NCI-H1092 (cell line): ENCODE measurements around the gene BICRA.
"Not testable (repeated sequence)": the region's sequence is repeated elsewhere in the genome, so short reads cannot be mapped to it uniquely, and the experiment has no call there.

Experiments used
- DNase-seq: peaks from one replicate; lab custom pipeline; 2025; lab: John Stamatoyannopoulos, UW

BICRA gene

DNA sequence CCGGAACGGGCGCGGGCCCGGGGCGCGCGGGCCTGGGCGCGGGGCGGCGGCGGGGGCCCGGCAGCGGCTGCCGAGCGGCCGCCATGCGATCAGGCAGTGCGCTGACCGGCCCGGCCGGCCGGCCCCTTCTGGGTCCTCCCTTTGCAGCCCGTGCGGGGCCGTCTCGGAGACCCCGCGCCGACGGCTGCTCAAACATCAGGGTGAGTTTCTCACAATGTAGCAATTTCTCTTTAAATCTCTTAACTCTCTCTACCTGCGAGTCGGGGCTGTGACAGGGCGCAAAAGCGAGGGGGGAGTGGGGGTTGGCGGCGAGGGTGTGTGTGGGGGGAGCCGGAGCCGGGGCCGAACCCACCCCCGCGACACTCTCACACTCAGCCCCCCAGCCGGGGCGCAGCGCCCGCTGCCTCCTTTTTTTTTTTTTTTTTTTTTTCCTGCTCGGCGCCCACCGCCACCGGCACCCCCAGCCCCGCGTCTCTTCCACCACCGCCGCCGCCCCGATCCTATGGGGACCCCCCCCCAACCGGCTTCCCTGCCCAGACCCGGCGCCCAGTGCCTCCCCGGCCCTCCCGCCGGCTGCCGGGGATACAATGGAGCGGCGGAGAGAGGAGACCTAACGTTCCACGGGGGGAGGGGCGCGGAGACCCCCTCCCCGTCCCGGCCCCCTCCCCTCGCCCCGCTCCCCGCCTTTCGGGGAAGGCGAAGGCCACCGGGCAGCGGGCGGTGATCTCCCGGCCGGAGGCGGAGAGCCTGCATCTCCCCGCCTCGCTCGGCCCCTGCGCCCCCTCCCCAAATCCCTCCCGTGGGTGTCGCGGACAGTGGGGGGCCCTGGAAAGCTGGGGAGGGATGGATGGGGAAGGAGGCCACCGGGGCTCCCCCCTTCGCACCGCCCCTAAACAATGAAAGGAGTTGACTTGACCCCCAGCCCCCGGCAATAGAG lies at the start of gene BICRA:
Gene BICRA (plus strand): TSS at position 166 of the 937 bp plus-strand sequence. CDS start 64,441 bp downstream, outside the sequence.
- peak; percentile 58 for DNase-seq

DNA sequence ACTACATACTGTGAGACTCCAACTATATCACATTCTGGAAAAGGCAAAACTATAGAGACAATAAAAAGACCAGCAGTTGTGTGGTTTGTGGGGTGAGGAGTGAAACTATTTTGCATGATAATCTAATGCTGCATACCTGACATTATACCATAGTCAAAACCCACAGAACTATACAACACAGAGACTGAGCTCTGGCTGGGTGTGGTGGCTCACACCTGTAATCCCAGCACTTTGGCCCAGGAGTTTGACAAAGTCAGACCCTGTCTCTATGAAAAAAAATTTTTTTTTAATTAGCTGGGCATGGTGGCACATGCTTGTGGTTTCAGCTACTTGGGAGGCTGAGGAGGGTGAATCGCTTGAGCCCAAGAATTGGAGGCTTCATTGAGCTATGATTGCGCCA lies 47.9 kb upstream of the BICRA start:
- no peak for DNase-seq

DNA sequence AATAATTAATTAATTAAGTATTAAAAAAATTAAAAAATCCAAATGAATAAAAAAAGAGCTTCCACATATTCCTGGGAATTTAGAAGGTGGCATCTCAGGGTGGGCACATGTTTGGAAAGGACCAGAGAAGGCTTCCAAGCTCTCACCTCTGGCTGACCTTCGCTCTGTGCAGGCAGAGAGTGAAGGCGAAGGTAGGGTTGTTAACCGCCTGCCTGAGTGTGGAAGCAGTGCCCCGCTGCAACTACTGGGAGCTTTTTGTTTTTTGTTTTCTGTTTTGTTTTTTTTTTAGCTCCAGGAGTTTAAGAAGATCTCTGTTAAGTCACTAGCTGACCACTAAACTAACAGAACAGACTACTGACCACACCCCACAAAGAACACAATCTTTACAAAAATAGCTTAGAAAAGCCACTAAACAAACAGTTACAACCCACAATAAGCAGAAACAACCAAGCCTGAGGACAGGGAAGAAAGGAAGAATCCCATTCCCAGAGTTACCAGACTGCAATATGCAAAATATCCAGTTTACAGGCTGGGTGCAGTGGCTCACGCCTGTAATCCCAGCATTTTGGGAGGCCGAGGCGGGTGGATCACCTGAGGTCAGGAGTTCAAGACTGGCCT lies 47.4 kb upstream of the BICRA start:
- no peak for DNase-seq

DNA sequence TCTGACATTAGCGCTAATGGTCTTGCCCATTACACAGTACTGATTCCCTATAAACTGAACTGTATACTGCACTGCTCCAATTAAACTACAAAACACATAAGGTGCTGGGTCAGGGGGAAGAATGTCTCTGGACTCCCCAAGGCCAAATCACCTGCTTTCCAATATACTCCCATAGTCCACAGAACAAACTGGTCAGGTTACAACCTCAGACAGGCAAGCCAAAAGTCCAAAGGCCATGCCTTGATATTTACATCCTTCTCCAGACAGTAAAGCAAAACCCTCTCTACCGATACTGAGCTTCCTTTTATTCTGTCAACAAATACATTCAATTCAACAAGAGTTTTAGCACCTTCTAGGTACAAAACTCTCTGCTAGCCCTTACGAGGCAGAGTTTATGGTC lies 44.9 kb upstream of the BICRA start:
- no peak for DNase-seq

DNA sequence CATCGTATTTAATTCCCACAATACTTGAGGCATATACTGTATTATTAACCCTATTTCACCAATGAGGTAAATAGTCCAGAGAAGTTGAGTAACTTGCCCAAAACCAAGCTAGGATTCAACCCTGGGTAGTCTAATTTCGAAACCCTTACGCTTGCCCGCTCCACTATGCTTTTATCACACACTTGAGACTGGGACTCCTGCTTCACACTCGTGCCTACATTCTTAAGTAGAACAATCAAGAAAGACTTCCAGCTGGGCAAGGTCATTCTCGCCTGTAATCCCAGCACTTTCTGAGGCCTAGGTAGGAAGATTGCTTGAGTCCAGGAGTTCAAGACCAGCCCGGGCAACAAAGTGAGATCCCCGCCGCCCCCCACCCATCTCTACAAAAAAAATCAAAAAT lies 39.6 kb upstream of the BICRA start:
- no peak for DNase-seq

DNA sequence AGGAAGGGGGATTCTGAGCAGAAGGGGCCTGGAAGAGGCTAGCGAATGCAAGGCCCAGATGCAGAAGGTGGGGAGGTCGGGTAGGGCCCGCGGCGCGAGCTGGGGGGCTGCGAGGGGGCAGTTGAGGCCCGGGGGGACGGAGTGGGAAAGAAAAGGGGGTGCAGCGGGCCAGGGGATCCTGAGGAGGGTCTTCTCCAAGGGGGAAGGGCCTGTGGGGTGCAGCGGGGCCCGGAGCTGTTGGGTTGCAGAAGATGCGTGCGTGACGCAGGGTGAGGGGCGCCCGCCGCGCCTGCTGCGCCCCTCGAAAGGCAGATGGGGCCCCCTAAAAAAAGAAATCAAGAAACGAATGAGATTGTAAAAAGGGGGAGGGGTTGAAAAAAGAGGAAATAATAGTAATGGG lies 36.3 kb upstream of the BICRA start:
- DNase-seq: no peak

DNA sequence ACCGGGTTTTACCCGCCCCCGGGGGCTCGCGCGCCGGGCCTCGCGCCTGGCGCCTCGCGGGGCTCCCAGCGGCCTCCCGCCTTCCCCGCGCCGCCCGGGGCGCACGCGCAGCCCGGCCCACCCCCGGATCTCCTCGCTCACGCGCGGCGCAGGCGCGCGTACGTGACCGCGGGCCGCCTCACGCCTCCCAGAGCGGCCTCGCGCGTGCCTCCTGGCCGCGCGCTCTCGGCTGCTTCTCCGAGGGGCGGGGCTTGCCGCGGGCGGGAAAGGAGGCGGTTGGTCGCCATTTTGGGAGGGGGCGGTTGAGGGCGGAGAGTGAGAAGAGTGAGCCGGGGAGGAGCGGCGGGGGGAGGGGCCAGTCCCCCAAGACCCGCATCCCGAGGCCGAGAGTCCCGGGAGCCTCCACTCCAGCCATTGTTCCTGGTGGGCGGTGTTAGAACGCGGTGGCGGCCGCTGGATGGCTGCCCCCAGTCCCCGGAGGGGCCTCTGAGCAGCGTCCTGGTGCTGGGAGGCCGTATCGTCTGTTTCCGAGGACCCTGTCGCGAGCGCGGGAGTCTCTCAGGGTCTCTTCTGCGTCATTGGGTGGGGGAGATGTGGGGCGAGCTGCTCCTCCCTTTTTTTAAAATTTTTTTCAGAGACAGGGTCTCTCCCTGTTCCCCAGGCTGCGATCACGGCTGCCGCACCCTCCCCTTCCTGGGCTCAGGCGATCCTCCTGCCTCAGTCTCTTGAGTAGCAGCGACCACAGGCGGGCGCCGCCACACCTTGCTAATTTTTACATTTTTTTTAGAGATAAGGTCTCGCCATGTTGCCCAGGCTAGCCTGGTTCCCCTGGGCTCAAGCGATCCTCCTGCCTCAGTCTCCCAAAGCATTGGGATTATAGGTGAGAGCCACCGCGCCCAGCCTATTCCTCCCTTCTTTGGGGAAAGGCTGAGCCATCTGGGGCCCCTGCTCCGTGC lies 35.6 kb upstream of the BICRA start, which contains the start of gene ZNF541:
Gene ZNF541 (minus strand): TSS at position 78 of the 956 bp plus-strand sequence. CDS start 17,292 bp downstream, outside the sequence.
- DNase-seq: no peak

DNA sequence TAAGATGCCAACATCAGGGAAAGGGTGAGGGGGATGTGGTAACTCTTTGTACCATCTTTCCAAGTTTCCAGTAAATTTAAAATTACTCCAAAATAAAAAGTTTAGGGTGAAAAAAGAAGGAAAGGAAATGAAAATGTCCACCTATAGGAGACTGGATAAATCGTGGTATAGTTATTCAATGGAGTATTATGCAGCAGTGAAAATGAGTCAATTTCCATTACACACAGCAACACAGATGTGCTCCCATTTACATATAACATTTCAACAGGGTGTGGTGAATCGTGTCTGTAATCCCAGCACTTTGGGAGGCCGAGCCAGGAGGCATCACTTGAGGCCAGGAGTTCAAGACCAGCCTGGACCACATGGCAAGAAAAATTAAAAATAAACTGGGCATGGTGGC lies 28.5 kb upstream of the BICRA start:
- no peak for DNase-seq

DNA sequence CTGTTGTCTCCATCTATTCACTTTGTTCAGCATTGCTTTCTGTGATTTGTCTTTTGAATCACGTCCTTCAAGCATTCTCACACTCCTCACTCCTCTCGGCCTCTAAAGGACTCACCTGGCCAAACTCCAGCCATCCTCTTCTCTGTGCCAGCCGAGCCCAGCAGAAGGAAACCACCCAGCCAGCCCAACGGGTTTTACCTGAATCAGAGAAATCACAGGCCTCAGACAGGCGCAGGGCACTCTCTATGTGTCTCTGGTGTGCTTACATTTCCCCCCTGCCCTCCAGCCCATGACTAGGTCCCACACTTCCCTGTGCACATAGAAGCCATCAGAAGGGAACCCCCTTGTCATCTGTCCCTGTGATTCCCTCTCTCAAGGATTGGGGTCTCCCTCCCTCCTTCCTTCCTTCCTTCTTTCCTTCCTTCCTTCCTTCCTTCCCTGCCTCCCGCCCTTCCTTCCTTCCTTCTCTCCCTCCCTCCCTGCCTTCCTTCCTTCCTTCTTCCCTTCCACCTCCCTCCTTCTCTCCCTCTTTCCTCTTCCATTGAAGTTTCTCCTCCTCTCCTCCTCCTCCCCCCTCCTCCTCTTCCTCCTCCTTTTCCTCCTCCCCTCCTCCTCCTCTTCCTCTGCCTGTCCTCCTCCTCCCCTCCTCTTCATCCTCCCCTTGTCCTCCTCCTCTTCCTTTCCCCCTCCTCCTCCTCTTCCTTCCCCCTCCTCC lies 27.2 kb upstream of the BICRA start:
- no peak for DNase-seq

DNA sequence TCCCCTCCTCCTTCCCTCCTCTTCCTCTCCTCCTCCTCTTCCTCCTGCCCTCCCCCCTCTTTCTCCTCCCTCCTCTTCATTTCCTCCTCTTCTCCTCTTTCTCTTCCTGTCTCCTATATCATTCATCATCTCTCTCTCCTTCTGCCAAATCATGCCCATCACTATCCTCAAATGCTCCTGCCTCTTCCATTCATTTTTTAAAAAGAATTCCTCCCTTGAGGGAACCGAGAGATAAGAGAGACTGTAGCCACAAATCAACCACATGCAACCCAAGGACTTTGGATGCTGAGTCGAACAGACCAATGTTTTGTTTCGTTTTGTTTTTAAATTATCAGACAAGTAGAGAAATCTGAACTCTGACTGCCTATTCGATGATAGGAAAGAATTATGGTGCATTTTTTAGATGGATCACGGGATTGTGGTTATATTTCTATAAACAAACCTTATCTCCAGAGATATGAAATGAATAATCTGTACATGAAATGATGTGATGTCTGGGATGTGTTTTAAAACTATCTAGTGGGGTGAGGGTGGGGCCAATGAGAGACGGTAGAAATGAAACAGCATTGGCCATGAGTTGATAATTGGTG lies 26.5 kb upstream of the BICRA start:
- no peak for DNase-seq

DNA sequence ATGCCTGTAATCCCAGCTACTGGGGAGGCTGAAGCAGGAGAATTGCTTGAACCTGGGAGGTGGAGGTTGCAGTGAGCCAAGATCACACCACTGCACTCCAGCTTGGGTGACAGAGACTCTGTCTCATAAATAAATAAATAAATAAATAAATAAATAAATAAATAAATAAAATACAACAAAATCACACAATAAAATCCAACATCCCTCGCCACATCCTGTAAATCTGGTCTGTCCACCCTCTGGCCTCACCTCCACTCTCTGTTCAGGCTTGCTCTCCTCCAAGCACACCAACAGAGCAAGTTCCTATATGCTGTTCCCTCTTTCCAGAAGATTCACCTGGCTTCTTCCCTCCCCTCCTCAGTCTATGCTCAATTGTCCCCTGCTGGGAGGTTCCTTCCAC lies 25.8 kb upstream of the BICRA start:
- DNase-seq: not testable (repeated sequence)

DNA sequence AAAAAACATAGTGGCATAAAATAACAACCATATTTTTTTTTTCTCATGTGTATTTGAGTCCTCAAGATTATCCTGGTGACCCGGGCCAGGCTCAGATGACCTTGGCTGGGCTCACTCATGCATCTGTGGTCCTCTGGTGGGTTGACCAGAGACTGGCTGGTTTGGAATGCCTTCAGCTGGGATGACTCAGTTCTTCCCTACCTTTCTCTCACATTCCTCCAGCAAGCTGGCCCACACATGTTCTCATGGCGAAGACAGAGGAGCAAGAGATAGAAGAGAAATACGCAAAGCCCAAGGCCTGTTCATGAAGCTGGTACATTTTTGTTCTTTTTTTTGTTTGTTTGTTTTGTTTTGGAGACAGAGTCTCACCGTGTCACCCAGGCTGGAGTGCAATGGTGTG lies 21.6 kb upstream of the BICRA start:
- no peak for DNase-seq

DNA sequence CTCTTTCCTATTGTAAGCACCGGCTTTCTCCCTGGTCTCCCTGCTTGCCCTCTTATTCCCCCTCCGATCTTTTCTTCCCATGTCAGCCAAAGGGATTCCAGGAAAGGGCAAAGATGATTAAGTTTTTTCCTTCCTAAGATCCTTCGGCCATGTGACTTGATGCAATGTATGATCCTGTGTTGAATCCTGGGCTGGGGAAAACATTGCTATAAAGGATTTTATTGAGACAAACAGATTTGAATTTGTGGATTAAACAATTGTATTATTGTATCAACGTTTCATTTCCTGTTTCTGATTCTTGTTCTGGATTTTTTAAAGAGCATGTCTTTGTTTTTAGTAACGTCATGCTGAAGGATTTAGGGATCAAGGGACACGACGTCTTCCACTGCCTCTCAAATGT lies 19.1 kb upstream of the BICRA start:
- DNase-seq: no peak

DNA sequence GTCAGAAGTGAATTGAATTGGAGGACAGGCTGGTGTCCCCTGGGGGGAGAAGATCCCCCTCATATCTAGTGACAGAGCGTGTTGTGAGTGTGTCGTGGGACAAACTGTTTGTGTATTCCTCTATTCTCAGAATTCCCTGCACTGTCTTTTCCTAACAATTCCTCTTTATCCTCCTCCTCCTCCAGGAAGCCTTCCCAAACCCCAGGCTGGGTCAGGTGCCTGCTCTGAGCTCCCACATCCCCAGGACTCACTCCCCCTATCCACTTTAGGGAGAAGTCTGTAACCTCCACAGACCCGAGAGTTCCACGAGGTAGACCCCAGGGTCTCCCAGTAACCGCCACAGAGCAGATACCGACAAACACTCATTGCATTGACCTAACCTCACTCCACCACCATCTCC lies 15.1 kb upstream of the BICRA start:
- DNase-seq: no peak

DNA sequence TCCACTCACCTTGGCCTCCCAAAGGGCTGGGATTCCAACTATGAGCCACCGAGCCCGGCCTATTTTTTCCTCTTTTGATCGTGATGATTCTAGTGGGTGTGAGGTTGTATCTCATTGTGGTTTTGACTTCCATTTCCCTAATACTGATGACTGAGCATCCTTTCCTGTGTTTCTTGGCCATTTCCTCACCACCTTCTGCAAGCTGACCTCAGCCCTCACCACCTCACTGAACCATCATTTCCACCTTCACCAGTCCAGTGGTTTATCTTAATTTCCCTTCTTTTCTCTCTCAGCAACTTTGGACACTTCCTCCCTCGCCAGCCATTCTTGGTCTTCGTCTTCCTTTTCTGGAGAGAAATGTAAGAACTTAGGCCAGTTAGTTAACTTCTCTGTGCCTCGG lies 13.0 kb upstream of the BICRA start:
- no peak for DNase-seq

DNA sequence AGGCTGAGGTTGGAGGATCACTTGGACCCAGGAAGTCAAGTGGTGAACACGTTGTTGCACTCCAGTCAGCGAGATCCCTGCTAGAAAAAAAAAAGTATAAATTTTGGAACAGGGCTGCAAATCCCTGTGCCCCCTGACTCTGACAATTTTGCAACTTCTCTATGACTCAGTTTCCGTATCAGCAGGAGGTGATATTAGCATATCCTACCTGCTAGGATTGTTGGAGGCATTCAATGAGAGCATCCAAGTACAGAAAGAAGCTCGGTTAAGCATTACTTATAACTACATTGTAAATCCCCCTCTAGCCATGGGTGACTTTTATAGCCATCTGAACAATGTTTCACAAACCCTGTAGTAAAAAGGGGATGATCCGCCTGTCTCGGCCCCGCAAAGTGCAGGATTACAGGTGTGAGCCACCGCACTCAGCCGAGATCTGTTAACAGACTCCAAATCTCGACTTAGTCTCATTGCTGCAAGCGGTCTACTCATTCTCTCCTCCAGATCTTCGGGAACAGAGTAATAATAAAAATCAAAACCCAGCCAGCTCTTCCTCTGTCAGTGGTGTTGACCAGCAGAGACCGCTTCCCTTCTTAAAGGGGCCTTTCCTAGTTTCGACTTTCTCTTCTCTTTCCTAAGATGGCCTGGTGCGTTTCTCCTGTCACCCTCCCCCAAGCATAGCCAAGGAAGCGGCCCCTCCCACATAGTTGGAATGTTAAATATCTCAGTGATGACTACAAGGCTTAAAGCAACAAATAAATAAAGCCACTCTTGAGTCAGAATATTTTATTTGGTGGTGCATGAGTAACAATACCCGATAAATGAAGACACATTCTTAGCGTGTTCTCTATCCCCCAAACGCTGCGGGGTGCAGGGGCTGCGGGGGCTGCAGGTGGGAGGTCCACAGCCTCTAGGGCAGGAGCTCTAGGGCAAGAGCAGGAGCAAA lies 10.3 kb upstream of the BICRA start:
- DNase-seq: no peak

DNA sequence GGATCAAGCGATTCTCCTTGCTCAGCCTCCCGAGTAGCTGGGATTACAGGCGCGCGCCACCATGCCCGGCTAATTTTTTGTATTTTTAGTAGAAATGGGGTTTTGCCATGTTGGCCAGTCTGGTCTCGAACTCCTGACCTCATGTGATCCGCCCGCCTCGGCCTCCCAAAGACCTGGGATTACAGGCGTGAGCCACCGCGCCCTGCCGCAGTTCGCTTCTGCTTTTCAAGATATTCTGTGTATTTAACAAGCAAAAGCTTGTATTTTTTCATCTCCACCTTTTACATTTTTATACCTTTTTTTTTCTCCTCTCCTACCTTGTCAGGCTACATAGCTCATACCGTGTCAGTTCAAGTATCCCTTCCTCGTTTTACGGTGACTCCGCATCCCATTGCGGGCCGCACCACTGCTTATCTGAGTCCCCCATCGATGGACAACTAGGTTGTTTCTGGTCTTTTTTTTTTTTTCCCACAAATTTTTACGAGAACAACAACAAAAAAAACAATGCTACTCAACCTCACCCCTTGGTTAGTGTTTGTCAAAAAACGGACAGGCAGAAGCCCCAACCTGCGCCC lies 9.2 kb upstream of the BICRA start:
- not testable (repeated sequence) for DNase-seq

DNA sequence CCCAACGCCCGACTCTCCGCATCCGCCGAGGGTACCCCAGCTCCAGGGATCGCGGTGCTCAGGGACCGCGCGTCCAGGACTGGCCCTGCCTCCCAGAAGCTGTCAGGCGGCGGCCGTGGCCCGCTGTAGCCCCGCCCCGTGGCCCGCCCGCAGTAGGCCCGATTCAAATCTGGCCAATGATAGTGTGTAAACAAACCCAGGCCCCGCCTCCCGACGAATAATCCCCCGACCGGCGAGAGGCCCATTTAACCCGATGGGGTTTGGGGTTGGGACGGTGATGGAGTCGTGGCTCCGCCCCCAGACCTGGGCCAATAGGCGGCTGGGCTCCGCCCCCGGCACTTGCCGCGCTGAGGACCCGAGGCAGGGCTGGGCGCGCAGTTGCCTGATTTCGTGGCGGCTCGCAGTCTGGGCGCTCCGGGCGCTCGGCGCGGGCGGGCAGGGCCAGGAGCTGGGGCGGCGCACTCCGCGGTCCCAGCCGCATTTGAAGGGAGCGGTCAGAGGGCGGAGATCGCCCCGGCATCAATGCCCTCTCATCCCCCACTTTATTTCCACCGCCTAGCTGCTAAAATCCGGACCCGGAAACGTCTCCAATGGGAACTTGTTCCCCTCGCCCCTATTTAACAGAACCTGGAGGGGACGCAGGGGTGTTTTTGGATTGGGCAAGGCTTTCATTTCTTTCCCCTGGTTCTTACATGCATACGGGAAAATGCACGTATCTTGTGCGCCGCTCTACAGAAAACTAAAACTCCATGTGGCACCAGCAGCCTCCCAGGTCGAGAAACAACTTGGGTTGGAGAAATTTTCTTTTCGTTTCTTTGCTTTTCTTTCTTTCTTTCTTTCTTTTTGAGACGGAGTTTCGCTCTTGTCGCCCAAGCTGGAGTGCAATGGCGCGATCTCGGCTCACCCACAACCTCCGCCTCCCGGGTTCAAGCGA lies 8.4 kb upstream of the BICRA start:
- peak; percentile 97 for DNase-seq
